HK-2 (cell line): ENCODE measurements around the gene SH3BP5L.
"Not testable (repeated sequence)": the region's sequence is repeated elsewhere in the genome, so short reads cannot be mapped to it uniquely, and the experiment has no call there.

ENCODE experiments used
- DNase-seq: peaks from one replicate; pipeline ENCODE4 v3.0.0-alpha.2; 2018; ENCODE audit not compliant: unreplicated experiment

SH3BP5L gene

DNA sequence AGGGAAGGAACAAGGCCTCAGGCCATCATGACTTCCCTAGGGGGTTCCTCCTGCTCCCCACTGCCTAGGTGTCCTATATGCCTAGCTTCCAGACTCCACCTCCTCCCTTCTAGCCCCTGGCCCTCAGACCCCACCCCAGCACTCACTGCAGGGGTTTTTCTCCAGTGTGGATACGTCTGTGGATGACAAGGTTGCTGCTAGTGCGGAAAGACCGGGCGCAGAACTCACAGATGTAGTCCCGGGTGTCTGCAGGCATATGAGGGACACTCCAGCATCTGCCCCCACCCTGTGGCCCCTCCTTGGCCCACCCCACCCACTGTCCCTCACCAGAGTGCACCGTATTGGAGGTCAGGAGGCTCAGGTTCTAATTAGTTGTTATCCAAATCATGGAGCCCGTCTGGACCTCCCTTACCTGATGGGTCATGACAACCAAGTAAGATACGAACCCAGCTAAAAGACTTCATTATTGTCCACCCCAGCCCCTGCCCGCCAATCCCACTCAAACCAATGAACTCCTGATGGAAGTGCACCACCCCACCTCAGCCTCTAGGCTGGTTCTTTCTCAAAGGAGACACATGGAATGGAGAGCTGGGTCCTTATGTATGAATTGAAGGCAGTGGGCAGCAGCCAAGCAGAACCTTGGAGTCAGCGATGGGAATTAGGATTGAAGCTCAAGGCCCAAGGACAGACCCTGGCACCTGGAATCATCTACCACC, 25.0 kb upstream of the SH3BP5L start:
- DNase-seq: no peak

- DNase-seq: no peak
Observed at GRCh38 chr1:248850124-248850523, 24.4 kb upstream of the SH3BP5L start.

DNA sequence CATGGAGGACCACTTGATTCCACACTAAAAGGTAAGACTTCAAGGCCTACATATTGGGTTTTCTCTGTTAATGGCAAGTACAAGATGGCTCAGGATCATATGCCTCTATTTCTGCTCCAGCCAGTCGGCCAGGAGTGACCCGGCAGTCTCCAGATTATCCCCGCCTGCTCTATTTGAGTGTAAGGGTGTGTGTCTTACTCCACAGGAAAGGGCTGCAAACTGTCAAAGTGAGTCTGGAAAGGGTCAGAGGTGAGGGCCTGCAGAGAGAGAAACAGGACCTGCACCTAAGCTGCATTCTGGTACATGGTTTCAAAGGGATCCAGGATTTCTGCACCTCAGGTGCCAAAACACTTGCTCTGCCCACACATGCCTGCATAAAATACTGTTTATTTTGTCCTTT, 23.9 kb upstream of the SH3BP5L start:
- no peak for DNase-seq

- DNase-seq: no peak
Observed at GRCh38 chr1:248849152-248849551, 23.4 kb upstream of the SH3BP5L start.

GRCh38 chr1:248848602-248849001, 22.9 kb upstream of the SH3BP5L start:
- DNase-seq: no peak

DNA sequence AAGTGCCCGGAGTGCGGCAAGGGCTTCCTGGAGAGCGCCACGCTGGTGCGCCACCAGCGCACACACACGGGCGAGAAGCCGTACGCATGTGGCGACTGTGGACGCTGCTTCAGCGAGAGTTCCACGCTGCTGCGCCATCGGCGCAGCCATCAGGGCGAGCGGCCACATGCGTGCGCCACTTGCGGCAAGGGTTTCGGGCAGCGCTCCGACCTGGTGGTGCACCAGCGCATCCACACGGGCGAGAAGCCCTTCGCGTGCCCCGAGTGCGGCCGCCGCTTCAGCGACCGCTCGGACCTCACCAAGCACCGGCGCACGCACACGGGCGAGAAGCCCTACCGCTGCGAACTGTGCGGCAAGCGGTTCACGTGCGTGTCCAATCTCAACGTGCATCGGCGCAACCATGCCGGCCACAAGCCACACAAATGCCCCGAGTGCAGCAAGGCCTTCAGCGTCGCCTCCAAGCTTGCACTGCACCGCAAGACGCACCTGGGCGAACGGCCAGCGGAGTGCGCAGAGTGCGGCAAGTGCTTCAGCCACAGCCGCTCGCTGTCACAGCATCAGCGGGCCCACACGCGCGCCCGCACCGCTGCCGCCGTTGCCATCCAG, 22.3 kb upstream of the SH3BP5L start:
- no peak for DNase-seq

GRCh38 chr1:248847181-248847955, 21.7 kb upstream of the SH3BP5L start:
- no peak for DNase-seq

GRCh38 chr1:248844526-248844925, 18.8 kb upstream of the SH3BP5L start:
- DNase-seq: no peak

- no peak for DNase-seq
Observed at GRCh38 chr1:248843687-248844086, 18.0 kb upstream of the SH3BP5L start.

DNA sequence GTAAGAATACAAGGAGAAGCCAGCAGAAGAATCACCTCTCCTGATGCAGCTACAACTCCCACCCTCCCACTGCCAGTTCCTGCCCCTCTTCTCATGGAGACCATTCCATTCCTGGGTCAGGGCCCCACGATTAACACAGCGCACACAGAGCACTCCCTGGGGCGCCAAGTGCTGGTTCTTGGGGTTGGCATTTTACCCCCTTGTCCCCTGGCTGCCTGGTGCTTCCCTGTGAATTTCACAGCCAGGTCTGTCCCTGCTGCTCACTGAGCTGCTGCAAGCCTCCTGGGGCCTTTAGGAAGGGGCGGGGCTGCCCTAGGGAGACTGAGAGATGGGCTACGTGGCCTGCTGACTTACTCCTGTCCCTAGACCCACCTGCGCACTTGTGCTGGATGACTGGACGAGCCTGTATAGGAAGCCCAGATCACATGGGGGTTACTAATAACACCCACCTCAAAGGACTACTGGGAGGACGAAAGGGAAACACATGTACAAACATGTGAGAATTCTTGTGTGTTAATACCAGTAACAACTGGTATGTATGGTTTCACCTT, 17.1 kb upstream of the SH3BP5L start:
- no peak for DNase-seq

- no peak for DNase-seq
Observed at GRCh38 chr1:248841702-248842395, 16.1 kb upstream of the SH3BP5L start.

- DNase-seq: no peak
Observed at GRCh38 chr1:248840946-248841345, 15.2 kb upstream of the SH3BP5L start.

DNA sequence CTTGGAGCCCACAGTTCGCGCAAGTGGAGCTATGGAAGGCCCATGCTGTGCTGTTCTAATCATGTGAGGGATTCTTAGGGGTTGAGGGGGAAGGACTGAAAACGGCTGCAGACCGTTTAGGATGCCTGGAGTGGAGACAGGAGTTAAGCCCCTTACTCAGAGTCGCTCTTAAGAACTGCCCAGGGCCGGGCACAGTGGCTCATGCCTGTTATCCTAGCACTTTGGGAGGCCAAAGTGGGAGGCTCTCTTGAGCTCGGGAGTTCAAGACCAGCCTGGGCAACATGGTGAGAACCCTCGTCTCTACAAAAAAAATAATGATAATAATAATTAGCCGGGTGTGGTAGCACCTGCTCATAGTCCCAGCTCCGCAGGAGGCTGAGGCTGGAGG, 13.4 kb upstream of the SH3BP5L start:
- DNase-seq: no peak

GRCh38 chr1:248838357-248839167, 12.8 kb upstream of the SH3BP5L start:
- DNase-seq: peak; percentile 94

GRCh38 chr1:248837781-248838356, 12.2 kb upstream of the SH3BP5L start, which contains the start of gene ZNF672:
Gene ZNF672, plus strand, starts transcription at chr1:248838224. Its CDS starts 9,051 bp downstream, at chr1:248847275.
- DNase-seq: peak; percentile 99

DNA sequence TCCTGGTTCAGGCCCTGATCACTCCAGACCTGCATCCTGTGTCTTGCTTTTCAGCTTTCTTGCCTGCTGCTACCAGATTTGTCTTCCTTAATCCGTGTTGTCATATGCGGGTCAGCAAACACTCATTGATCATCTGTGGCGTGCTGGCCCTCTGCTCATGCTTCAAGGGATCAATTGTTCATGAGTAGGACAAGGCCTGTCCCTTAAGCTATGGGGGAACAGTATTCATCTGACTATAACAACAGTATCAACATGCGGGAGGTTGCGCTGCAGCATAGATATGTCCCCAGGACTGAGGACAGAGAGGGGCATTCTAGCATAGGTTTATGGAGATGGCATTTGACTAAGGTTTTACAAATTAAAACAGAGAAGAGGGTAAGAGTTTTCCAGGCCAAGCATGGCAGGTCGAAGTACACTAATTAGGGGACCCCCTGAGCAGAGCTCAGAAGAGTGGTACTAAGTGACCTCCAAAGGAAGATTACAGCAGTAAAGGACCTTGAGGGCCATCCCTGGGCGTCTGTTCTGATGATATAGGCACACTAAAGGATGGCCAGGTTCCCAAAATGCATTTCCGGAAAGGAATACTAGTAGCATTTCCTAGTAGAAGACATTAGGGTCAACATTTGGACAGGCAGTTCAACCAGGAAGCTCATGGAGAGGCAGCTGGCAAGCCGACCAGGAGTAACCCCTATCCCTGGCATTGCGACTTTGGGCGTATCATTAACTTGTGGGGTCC, 11.5 kb upstream of the SH3BP5L start:
- no peak for DNase-seq

DNA sequence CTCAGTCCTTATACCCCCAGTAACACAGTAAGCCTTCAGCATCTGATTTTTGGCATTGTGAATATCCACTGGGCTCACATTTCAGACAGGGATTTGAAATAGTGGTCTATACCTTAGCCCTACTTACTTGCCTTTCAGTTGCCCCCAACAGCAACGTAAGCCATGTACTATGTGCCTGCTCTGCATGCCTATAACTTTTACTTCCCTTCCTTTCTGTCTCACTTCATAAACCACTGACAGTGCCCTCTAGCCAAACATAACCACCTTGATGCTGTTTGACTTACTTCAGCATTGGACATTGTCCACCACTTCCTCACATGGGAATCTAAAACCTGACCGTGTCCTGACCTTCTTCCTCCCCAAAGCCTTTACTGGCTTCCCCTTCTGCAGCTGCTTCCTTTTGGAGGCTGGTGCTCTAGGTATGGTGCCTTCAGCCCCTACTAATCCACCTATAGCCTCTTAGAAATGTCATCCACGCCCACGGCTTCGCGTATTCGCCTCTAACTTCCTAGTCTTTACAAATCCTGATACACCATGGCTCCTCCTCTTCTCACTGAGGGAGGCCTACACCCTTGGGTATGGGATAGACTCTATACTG, 8.7 kb upstream of the SH3BP5L start:
- no peak for DNase-seq

GRCh38 chr1:248831842-248832241, 6.1 kb upstream of the SH3BP5L start:
- no peak for DNase-seq

- not testable (repeated sequence) for DNase-seq
Observed at GRCh38 chr1:248830718-248831017, 5.0 kb upstream of the SH3BP5L start.

DNA sequence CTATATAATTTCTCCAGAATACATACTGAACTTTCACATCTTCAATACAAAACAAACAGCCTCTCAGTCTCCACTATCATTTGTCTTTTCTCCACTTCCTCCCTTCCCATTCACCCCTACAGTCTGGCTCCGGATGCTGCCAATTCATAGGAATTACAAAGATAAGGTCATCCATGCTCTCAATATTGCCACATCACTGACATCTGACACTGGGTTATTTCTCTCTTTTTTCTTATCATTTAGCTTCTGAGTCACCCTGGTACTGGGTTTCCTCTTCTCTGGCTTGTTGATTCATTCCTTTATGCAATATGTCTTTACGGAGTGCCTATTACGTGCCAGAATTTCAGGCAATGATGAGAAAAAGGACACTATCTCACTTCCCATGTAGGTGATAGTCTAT, 3.1 kb upstream of the SH3BP5L start:
- no peak for DNase-seq
